Pancreas (tissue), 10 donors: Measurements from ENCODE around the gene TUBA3D. TPM values are rescaled to one million over a fixed set of nuclear protein-coding genes. Genes with fewer than 3 reads are reported as not detected.
A peak's percentile ranks its signal among the peaks of the same experiment; 100 is the strongest.
"Not testable (repeated sequence)": the region's sequence is repeated elsewhere in the genome, so short reads cannot be mapped to it uniquely, and the experiment has no call there.

Experiments
- ATAC-seq, 4 donors: fragments of 200-7000 bp; cut with Tn5 transposase; one replicate each; pipeline versions ENCODE4 v1.8.0 to v1.9.1; 2020; ENCODE audit warnings: mild to moderate bottlenecking in 4 of 4, moderate library complexity in 4 of 4
- DNase-seq, 6 donors: peaks; one replicate each; pipeline ENCODE4 v3.0.0-alpha.2; 2020
- FAIRE-seq: peaks from 2 replicates; lab custom pipeline; 2012; peaks lifted over from hg19 to GRCh38; lab: Jason Lieb, UNC
- H3K27ac ChIP-seq, 4 donors: fragments of 200-600 bp; sonication (generic); 1 replicate in 3 of 4; 2 replicates in 1 of 4; pipeline versions ENCODE4 v1.5.0 to v1.8.0; 2020
- H3K27me3 ChIP-seq, 4 donors: fragments of 200-600 bp; one replicate each; pipeline ENCODE4 v1.8.0; 2021
- H3K36me3 ChIP-seq, 3 donors: fragments of 200-600 bp; sonication (generic) in 1 of 3; one replicate each; pipeline versions ENCODE4 v1.5.0 to v1.8.0; 2020 to 2021
- H3K4me1 ChIP-seq, 3 donors: fragments of 200-600 bp; one replicate each; pipeline ENCODE4 v1.8.0; 2021
- H3K4me3 ChIP-seq, 4 donors: fragments of 200-600 bp; sonication (generic) in 2 of 4; one replicate each; pipeline versions ENCODE4 v1.5.0 to v1.8.0; 2020 to 2021
- H3K9me3 ChIP-seq, 4 donors: fragments of 200-600 bp; one replicate each; pipeline ENCODE4 v1.8.0; 2021
- WGBS, 2 donors: extraction: QIAGEN DNeasy Blood & Tissue Kit; methylation state at CpG; one replicate each; pipeline ENCODE4 v1.1.7; 2013; 5-methylcytosine and 5-hydroxymethylcytosine counted together
- intact Hi-C, 3 donors: fragments of 100-400 bp; cut with DNase I; formaldehyde crosslinking; loops; one replicate each; pipeline versions ENCODE4 v1.11.1 to v1.14.2; 2022
- polyA plus RNA-seq, 2 donors: library from polyadenylated mRNA; stranded (reverse); fragments of 200-250 nt; gene quantifications; one replicate each; pipeline ENCODE4 v1.2.3, GENCODE V29; 2013
- total RNA-seq, 6 donors: library from RNA; stranded (reverse); fragmentation: NEBNext Ultra II Directional in 4 of 6; extraction: Animal tissue kit (Norgen Biotek cat#: 25700) in 4 of 6; gene quantifications; one replicate each; pipeline versions ENCODE4 v1.2.1 to v1.2.4, GENCODE V29; 2021 to 2023
- TF ChIP-seq, protein P1 (sequence below), 4 donors: fragments of 200-600 bp; sonication (generic) in 3 of 4; IDR thresholded peaks; one replicate each; pipeline versions ENCODE4 v1.5.0 to v1.8.0; 2021; ENCODE audit warnings: antibody characterized with exemption in 4 of 4
- donor health status: healthy with polysubstance abuse.
- donor health status: DM: no; HTN: no; CAD: no; lungs with moderate emphysema.
- donor health status: DM: no; HTN: no; CAD: no.
- donor health status: control.
- donor health status: control.
- donor health status: Bipolar disorder and iron deficiency.
- donor health status: DM: yes; HTN: yes; CAD: no.
- donor health status: DM: no; HTN: no; CAD: no.
- donor health status: DM: no; HTN: no; CAD: no.
- donor health status: DM: yes; HTN: yes; CAD: no.

TUBA3D gene
- total and polyA plus RNA-seq, 8 donors = 0.12 to 0.23 TPM; not detected in 6

DNA sequence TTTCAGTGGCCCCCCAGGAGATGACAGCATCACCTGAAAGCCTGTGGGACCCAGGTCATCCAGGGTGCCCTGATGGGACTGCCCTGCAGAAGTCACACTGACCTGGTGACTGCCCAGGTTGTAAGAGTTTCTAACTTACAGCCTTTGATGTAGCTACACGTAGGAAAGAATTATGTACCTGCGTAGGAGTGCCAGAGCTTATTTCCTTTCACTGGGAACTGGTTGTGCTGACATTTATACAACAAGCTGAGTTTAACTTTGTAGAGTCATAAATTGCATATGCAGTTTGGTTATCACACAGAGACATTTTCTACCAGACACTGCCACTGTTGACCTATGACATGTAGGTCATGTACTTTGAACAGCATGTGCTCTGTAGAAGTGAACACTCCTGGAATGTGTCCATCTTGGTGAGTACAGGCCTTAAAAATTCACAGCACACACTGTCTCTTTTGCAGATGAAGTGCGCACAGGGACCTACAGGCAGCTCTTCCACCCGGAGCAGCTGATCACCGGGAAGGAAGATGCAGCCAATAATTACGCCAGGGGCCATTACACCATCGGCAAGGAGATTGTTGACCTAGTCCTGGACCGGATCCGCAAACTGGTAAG lies 3.0 kb downstream of the TUBA3D start:
- intact Hi-C loops, H3K27me3 ChIP-seq, H3K4me1 ChIP-seq, H3K27ac ChIP-seq, FAIRE-seq, H3K9me3 ChIP-seq, ATAC-seq, H3K4me3 ChIP-seq, H3K36me3 ChIP-seq, DNase-seq: not testable (repeated sequence)
- WGBS, 2 donors = 94 to 95% methylated on average over 9 of the region's 9 CpGs

DNA sequence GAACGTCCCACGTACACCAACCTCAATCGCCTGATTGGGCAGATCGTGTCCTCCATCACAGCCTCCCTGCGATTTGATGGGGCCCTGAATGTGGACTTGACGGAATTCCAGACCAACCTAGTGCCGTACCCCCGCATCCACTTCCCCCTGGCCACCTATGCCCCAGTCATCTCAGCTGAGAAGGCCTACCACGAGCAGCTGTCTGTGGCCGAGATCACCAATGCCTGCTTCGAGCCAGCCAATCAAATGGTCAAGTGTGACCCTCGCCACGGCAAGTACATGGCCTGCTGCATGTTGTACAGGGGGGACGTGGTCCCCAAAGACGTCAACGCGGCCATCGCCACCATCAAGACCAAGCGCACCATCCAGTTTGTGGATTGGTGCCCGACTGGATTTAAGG lies 4.4 kb downstream of the TUBA3D start:
- not testable (repeated sequence) for FAIRE-seq, DNase-seq, H3K27ac ChIP-seq

DNA sequence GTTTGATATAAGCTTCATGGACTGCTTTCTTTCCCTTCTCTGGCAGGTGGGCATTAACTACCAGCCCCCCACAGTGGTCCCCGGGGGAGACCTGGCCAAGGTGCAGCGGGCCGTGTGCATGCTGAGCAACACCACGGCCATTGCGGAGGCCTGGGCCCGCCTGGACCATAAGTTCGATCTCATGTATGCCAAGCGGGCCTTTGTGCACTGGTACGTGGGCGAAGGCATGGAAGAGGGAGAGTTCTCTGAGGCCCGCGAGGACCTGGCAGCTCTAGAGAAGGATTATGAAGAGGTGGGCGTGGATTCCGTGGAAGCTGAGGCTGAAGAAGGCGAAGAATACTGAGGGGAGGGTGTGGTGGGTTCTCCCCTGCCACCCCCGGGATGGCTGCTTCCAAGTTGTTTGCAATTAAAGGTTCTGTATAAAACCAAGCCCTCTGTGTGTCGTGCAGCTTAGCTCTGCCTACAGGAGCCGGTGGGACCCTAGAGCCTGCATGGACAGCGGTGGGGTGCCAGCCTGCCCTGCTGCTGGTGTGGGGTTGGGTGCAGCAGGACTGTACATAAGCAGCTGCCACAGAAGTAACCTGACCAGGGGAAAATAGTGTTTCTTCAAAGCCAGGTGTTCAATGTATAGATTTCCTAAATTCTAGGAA lies 6.7 kb downstream of the TUBA3D start:
- not testable (repeated sequence) for DNase-seq

More for the DNA sequence above, 4.4 kb downstream of the TUBA3D start:
- H3K4me3 ChIP-seq, ATAC-seq, H3K36me3 ChIP-seq, H3K9me3 ChIP-seq, H3K4me1 ChIP-seq, intact Hi-C loops, H3K27me3 ChIP-seq: not testable (repeated sequence)
- WGBS, 2 donors = 95 to 96% methylated on average over 16 to 18 of the region's 20 CpGs

DNA sequence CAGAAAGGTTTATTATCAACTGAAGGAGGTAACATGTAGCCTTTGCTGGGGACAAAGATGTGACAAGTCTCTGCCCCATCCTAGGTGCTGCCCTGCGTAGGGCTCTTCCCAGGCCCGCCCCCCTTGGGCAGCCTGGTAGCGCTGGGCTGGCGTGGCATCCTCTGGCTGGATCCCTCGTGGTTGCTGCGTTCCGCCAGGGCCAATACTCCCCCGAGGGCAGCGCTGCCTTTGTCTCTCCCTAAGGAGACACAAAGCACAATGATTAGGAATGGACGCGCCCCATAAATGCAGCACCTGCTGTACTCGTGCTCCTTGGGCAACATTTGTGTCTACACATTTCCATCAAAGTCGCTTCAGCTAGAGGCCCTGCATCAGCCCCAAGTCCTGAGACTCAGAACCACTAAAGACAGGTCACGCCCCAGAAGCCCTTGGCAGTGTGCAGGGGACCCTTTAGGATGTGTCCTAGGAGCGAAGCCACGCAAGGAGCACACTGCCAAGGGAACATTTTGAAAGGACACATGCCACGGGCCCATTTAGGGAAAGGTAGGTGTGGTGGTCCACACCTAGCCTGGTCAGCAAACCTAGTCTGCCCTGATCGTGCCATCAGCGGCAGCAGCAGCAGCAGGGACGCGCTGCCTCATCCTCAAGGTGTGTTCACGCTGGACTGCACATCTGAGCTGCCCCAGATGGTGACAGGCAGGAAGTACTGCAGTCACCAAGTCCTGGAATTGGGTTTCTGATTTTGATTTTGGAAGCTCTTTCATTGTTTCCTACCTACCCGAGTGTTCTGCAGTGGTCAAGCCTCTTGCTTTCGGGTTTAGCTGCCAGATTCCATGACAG lies 8.3 kb downstream of the TUBA3D start:
- H3K27me3 ChIP-seq, H3K4me3 ChIP-seq, H3K9me3 ChIP-seq, intact Hi-C loops, ATAC-seq, H3K36me3 ChIP-seq, DNase-seq, H3K4me1 ChIP-seq, H3K27ac ChIP-seq, FAIRE-seq: not testable (repeated sequence)
- 92 to 94% methylated on average over 19 to 23 of the region's 24 CpGs for WGBS, 2 donors

More for the DNA sequence above, 6.7 kb downstream of the TUBA3D start:
- H3K27me3 ChIP-seq, H3K36me3 ChIP-seq, FAIRE-seq, H3K27ac ChIP-seq, H3K9me3 ChIP-seq, H3K4me3 ChIP-seq, intact Hi-C loops, H3K4me1 ChIP-seq, ATAC-seq: not testable (repeated sequence)
- WGBS, 2 donors = 94 to 95% methylated on average over 17 to 19 of the region's 19 CpGs

DNA sequence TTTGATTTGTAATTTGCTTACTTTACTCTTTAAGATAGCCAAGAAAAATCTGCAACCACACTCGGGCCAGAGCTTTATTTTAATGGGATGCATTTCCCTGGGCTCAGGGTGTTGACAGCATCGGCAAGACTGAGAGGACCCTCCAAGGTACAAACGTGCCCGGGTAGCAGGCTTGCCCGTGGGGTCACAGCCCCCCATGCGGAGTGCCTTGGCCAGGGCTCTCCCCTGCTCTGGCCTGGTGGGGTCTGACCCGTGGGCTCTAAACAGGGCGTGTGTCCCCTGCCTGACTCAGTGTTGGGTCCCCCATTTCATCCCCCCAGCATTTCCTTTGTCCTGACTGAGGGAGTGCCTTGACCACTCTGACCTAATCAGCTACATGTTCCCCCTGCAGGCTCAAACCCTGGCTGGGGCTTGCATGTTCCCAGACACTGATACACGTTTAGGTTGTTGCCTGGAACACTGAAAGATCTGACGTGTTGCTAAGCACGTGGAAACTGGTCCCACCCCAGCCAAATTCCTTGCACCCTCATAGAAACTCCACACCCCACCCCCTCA lies 9.1 kb downstream of the TUBA3D start:
- H3K4me3 ChIP-seq, DNase-seq, H3K4me1 ChIP-seq, FAIRE-seq, H3K36me3 ChIP-seq, ATAC-seq, H3K27me3 ChIP-seq, intact Hi-C loops, H3K27ac ChIP-seq, H3K9me3 ChIP-seq: not testable (repeated sequence)
- WGBS, 2 donors = 81 to 82% methylated on average over 11 of the region's 11 CpGs

DNA sequence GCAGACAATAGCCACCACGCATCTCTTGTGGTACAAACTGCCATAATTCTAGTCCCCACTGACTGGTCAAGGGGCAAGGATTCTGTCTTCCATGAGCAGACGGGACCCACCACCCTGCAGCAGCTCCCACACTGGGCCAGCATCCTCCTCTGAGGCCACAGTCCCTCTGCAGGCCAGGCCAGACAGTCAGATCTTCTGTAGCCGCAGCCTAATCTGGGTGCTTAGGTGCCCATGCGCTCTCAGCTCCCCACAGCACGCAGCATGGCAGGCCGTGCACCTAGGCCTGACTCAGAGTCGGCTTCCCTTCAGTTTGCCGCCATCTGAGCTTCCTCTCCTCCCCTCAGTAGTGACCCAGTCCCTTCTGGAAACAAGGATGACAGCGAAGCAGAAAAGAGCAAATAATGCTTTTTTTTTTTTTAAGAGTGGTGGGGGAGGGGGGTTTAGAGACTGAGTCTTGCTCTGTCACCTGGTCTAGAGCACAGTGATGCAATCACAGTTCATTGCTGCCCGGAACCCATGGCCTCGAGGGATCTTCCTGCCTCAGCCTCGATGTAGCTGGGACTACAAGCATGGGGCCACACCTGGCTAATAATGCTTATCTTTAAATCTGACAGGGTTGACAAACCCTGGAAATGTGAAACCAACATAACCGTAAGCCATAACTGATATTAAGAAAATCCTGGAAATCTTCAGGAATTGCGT lies 10.4 kb downstream of the TUBA3D start:
- 84 to 87% methylated on average over 14 of the region's 14 CpGs for WGBS, 2 donors
- intact Hi-C loops = not testable (repeated sequence)

DNA sequence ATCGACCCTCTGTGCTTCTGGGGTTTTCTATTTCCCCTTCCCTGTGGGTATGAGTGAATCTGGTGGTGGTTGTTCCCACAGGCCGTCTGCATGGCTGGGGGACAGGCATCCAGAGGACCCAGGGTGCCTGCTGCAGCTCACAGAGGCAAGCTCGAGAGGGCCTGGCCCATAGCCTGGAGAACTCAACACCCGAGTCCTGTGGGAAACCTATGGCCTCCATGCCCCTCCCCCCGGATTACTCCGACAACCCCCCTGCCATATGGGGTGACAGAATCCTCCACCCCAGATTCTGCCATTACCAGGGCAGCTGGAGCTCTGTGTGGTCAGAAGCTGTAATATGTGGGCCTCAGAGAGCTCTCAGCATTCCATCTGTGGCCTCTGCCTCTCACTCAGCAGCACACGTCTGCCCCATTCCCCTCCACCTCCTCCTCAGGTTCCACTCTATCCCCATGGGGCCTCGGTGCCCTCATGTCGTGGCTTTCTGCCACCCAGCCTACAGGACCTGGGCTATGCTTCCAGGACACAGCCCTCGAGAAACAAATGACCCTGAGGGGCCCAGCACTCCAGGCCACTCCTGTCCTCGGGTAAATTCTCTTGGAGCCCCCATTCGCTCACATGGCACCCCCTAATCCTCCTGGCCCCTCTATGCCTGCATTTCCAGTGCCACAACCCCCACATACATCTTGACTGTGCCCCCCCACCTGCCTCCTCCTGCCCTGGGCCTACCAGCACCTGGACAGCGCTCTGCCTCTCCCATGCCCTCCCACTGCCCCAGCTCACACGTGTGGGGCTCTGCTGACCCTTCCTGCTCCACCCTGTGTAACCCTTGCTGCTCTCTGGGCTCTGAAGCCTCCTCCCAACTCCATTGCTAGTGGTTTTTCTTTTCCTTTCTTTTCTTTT lies 12.6 kb downstream of the TUBA3D start:
- FAIRE-seq (no peak), ATAC-seq (no peak), DNase-seq (no peak)
- Histone ChIP-seq H3K36me3 (no peaks in the 10 kb centered on the region), H3K4me3 (no peak overlapping the region), H3K4me1 (peaks cover 0 to 5% (median 2%) of the 10 kb centered on the region in 3 donors), H3K9me3 (no peaks in the 10 kb centered on the region), H3K27ac (no peak overlapping the region), H3K27me3 (no peaks in the 10 kb centered on the region)
- WGBS, 2 donors = 77 to 82% methylated on average over 14 of the region's 14 CpGs
- TF ChIP-seq, protein P1, sequence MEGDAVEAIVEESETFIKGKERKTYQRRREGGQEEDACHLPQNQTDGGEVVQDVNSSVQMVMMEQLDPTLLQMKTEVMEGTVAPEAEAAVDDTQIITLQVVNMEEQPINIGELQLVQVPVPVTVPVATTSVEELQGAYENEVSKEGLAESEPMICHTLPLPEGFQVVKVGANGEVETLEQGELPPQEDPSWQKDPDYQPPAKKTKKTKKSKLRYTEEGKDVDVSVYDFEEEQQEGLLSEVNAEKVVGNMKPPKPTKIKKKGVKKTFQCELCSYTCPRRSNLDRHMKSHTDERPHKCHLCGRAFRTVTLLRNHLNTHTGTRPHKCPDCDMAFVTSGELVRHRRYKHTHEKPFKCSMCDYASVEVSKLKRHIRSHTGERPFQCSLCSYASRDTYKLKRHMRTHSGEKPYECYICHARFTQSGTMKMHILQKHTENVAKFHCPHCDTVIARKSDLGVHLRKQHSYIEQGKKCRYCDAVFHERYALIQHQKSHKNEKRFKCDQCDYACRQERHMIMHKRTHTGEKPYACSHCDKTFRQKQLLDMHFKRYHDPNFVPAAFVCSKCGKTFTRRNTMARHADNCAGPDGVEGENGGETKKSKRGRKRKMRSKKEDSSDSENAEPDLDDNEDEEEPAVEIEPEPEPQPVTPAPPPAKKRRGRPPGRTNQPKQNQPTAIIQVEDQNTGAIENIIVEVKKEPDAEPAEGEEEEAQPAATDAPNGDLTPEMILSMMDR (IDR thresholded peaks at IDR 0.05) = no peak
- intact Hi-C loops = no loop called here

More for the DNA sequence above, 10.4 kb downstream of the TUBA3D start:
- H3K27ac ChIP-seq, FAIRE-seq, H3K4me3 ChIP-seq, H3K4me1 ChIP-seq, ATAC-seq, DNase-seq, H3K36me3 ChIP-seq, H3K9me3 ChIP-seq, H3K27me3 ChIP-seq: not testable (repeated sequence)

DNA sequence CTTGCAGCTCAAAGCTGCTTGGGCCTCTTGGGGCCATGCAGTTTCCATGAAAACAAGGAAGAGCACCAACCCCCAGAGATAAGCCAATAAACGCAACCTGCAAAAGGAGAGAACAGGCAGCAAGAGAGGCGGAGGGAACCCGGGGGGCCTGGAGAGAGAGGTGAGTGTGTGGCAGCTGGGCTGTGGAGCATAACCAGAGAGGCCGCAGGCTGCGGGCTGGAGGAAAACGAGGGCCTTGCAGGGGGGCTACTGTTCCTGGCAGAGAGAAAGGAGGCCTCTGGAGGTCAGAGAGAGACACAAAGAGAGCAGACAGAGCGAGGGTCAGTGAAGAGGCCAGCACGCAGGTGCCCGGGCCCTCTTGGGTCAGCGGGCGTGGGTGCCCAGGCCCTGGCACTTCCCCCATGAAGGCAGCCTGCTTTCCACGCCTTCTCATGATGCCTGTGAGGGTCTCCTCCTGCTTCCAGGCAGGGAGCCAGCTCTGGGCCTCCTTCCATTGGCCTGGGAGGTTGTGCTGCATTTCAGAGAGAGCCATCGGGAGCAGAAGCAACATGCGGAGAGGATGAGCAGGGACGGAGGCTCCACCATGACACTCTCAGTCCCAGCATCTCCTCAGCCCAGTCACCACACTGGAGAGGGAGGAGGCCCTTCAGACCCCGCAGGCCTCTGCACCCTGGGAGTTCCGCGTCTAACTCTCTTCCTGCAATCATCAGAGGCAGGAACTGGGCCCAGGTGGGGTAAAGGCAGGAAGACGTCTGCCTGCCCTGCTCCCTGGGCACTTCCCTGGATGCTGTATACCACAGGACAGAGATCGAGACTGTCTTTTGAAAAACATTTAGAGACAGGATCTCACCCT lies 14.9 kb downstream of the TUBA3D start:
- FAIRE-seq, intact Hi-C loops, H3K27ac ChIP-seq, DNase-seq, H3K27me3 ChIP-seq, H3K9me3 ChIP-seq, H3K36me3 ChIP-seq, ATAC-seq: not testable (repeated sequence)
- 74 to 80% methylated on average over 20 of the region's 20 CpGs for WGBS, 2 donors
- Histone ChIP-seq H3K4me1 (peaks cover 0 to 11% (median 2%) of the 10 kb centered on the region in 3 donors), H3K4me3 (peak overlapping the region in 3 of 4 donors; percentile 12 to 77 (median 64))

DNA sequence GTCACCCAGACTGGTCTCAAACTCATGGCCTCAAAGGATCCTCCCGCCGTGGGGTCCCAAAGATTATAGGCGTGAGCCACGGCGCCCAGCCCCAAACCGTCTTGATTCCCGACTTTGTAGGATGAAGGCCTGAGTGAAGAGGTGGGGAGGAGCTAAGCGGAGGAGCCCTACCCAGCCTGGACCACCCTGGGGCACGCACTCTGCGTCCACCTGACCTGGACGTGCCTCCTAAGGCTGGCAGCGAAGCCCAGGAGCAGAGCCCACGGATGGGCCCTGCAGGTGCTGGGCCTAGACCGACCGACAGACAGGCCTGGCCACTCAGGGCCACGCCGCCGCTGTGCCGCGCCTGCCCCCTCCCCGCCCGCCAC lies 15.5 kb downstream of the TUBA3D start:
- H3K9me3 ChIP-seq, H3K27ac ChIP-seq, FAIRE-seq, H3K27me3 ChIP-seq, H3K36me3 ChIP-seq, DNase-seq, intact Hi-C loops: not testable (repeated sequence)
- 15 to 24% methylated on average over 11 to 21 of the region's 22 CpGs for WGBS, 2 donors
- peak; percentile 8 to 31 (median 18) for ATAC-seq
- Histone ChIP-seq H3K4me3 (peak overlapping the region in 3 of 4 donors; percentile 12 to 77 (median 64)), H3K4me1 (peaks cover 0 to 11% (median 2%) of the 10 kb centered on the region in 3 donors)
